ENCODE results near the gene RXFP2. TPM values are rescaled to one million over a fixed set of nuclear protein-coding genes. Genes with fewer than 3 reads are reported as not detected.

The RXFP2 gene
- total and polyA plus RNA-seq, 12 donors = 0.04 to 0.55 (median 0.37) TPM; not detected in 4

- intact Hi-C loops (cut with DNase I) = no loop called here
These were observed 109.9 kb downstream of the RXFP2 start for GRCh38 chr13:31849206-31849605.

DNA sequence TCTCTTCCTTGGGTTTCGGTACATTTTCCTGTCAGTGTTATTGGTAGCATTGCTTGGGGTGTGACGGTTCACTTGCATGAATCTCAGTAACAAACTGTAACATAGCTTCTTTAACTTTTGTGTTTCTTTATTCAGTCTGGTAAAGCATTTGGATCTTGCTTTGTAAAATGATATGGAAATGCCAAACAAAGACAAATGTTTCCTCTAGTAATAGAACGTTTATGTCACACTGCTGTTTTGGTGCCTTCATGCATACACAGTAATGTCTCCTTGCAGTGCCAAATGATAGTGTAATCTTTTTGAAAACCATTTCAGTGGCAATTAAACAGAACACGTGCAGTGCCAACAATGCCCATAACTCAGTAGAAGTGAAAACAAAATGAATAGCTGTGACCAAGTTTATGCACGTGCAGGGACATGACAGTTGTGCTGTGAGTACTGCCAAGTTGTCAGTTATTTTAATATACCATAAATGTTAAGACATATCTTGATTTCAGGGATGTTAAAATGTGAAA lies 110.8 kb downstream of the RXFP2 start:
- Histone ChIP-seq H3K4me3 (no peak overlapping the region), H3K27ac (no peak overlapping the region), H3K4me1 (replicated peaks in 1 of 2) (peaks cover 5 to 6% of the 10 kb centered on the region in 2 donors), H3K36me3 (replicated peaks in 1 of 2) (no peaks in the 10 kb centered on the region), H3K27me3 (no peaks in the 10 kb centered on the region), H3K9me3 (replicated peaks in 1 of 3) (no peaks in the 10 kb centered on the region)
- WGBS, 4 donors = 54 to 61% (median 57%) methylated on average over 5 of the region's 5 CpGs
- intact Hi-C loops (cut with DNase I) = no loop called here
- TF ChIP-seq POLR2A (IDR thresholded peaks at IDR 0.05) = no peak
- TF ChIP-seq, protein P1, sequence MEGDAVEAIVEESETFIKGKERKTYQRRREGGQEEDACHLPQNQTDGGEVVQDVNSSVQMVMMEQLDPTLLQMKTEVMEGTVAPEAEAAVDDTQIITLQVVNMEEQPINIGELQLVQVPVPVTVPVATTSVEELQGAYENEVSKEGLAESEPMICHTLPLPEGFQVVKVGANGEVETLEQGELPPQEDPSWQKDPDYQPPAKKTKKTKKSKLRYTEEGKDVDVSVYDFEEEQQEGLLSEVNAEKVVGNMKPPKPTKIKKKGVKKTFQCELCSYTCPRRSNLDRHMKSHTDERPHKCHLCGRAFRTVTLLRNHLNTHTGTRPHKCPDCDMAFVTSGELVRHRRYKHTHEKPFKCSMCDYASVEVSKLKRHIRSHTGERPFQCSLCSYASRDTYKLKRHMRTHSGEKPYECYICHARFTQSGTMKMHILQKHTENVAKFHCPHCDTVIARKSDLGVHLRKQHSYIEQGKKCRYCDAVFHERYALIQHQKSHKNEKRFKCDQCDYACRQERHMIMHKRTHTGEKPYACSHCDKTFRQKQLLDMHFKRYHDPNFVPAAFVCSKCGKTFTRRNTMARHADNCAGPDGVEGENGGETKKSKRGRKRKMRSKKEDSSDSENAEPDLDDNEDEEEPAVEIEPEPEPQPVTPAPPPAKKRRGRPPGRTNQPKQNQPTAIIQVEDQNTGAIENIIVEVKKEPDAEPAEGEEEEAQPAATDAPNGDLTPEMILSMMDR (IDR thresholded peaks at IDR 0.05) = no peak
- no peak for DNase-seq

More at GRCh38 chr13:31849206-31849605, 109.9 kb downstream of the RXFP2 start:
- Histone ChIP-seq H3K4me3 (no peak overlapping the region), H3K9me3 (replicated peaks in 1 of 3) (no peaks in the 10 kb centered on the region), H3K27me3 (no peaks in the 10 kb centered on the region), H3K36me3 (replicated peaks in 1 of 2) (no peaks in the 10 kb centered on the region), H3K4me1 (replicated peaks in 1 of 2) (peaks cover 5 to 6% of the 10 kb centered on the region in 2 donors), H3K27ac (no peak overlapping the region)
- DNase-seq = no peak
- TF ChIP-seq, protein P1 (IDR thresholded peaks at IDR 0.05) = no peak
- no peak for TF ChIP-seq POLR2A (IDR thresholded peaks at IDR 0.05)
- WGBS, 4 donors = 63 to 77% (median 69%) methylated on average over 4 of the region's 4 CpGs

DNA sequence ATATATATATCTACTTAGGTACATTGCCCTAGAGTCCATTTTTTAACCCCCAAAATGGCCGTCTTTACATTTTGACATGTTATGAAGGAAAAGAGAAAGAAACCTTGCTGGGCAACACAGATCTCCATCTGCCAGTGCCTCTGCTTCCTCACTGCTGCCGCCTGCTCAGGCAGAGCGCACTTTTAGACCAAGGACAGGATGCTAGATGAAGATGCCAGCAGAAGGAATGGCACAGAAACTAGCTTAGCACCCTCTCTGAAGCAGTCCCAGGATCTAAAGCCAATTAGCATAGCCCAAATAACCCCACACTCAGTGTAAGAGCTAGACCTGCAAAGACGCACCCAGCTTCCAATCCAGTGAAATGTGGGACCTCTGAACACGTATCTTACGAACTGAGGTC lies 111.9 kb downstream of the RXFP2 start:
- WGBS, 4 donors = 76 to 93% (median 87%) methylated on average over 6 of the region's 6 CpGs
- intact Hi-C loops (cut with DNase I) = no loop called here
- Histone ChIP-seq H3K4me1 (replicated peaks in 1 of 2) (peaks cover 0 to 5% of the 10 kb centered on the region in 2 donors), H3K36me3 (replicated peaks in 1 of 2) (no peaks in the 10 kb centered on the region), H3K4me3 (no peak overlapping the region), H3K27ac (no peak overlapping the region), H3K9me3 (replicated peaks in 1 of 3) (no peaks in the 10 kb centered on the region), H3K27me3 (no peaks in the 10 kb centered on the region)
- no peak for DNase-seq
- TF ChIP-seq POLR2A (IDR thresholded peaks at IDR 0.05) = no peak
